ENCODE measurements around the gene GNRH2.
A peak's percentile ranks its signal among the peaks of the same experiment; 100 is the strongest.

GNRH2 gene, protein sequence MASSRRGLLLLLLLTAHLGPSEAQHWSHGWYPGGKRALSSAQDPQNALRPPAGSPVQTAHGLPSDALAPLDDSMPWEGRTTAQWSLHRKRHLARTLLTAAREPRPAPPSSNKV

DNA sequence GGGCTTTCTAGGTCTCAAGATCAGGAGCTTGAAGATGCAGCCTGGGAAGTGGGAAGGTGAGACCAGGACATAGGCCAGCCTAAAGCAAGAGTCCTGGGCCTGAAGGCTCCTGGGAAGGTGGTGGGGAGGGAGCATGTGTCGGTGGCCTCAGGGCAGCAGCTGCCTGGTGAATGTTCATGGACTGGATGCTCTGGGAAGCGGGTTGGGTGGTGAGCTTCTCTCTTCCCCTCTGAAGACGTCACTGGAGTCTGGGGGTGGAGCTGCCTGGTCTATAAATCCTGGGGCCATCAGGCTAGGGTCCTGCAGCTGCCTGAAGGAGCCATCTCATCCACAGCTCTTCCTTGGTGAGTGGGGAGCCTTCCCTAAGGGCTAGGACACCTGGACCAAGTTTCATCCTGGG lies at the start of gene GNRH2:
TSS of gene GNRH2 (plus strand) at position 301 of the 400 bp plus-strand sequence. CDS start 793 bp downstream, outside the sequence.
- no peak within 1 kb of the TSS for H3K4me3 ChIP-seq (ENCODE audit: control insufficient read depth, low read depth, low read length)
- DNase-seq (ENCODE audit: low read depth): no peak
- TF ChIP-seq, protein P1, sequence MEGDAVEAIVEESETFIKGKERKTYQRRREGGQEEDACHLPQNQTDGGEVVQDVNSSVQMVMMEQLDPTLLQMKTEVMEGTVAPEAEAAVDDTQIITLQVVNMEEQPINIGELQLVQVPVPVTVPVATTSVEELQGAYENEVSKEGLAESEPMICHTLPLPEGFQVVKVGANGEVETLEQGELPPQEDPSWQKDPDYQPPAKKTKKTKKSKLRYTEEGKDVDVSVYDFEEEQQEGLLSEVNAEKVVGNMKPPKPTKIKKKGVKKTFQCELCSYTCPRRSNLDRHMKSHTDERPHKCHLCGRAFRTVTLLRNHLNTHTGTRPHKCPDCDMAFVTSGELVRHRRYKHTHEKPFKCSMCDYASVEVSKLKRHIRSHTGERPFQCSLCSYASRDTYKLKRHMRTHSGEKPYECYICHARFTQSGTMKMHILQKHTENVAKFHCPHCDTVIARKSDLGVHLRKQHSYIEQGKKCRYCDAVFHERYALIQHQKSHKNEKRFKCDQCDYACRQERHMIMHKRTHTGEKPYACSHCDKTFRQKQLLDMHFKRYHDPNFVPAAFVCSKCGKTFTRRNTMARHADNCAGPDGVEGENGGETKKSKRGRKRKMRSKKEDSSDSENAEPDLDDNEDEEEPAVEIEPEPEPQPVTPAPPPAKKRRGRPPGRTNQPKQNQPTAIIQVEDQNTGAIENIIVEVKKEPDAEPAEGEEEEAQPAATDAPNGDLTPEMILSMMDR (conservative IDR thresholded peaks at IDR 0.05; ENCODE audit: control insufficient read depth, insufficient read depth, low read depth, low read length): no peak

DNA sequence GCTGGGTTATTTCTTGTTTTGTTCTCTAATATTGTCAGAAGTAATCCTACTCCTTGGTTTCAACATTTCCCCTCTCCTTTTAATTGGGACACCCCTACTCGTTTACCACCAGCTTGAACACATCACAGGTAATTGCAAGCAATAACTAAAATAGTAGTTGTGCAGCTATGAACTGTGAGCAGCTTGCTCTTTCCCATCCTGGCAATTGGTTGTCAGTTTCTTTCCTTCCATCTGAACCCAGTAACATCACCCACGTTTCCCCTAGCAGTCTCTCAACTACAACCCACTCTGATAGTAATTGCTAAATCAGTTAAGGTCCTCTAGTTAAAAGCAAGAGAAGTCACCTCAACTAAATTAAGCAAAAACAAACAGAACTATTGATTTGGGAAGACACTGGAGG lies 47.6 kb upstream of the GNRH2 start:
- TF ChIP-seq, protein P1 (conservative IDR thresholded peaks at IDR 0.05; ENCODE audit: control insufficient read depth, insufficient read depth, low read depth, low read length): no peak
- no peak for DNase-seq (ENCODE audit: low read depth)
- no peak overlapping the region for H3K4me3 ChIP-seq (ENCODE audit: control insufficient read depth, low read depth, low read length)

DNA sequence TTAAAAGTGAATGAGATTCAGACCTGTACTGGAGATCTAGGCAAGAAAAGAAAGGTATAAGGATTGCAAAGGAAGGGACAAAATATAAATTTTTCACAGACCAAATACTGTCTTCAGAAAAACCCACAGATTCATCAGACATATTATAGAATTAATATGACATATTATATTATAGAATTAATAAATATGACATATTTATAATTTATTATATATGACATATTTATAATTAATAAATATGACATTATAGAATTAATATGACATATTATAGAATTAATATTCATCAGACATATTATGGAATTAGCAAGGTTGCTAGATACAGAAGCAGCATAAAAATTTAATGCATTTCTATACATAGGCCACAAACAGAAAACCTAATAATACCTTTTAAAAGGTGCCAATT lies 44.7 kb upstream of the GNRH2 start:
- TF ChIP-seq, protein P1 (conservative IDR thresholded peaks at IDR 0.05; ENCODE audit: control insufficient read depth, insufficient read depth, low read depth, low read length): no peak
- no peak overlapping the region for H3K4me3 ChIP-seq (ENCODE audit: control insufficient read depth, low read depth, low read length)
- DNase-seq (ENCODE audit: low read depth): no peak

DNA sequence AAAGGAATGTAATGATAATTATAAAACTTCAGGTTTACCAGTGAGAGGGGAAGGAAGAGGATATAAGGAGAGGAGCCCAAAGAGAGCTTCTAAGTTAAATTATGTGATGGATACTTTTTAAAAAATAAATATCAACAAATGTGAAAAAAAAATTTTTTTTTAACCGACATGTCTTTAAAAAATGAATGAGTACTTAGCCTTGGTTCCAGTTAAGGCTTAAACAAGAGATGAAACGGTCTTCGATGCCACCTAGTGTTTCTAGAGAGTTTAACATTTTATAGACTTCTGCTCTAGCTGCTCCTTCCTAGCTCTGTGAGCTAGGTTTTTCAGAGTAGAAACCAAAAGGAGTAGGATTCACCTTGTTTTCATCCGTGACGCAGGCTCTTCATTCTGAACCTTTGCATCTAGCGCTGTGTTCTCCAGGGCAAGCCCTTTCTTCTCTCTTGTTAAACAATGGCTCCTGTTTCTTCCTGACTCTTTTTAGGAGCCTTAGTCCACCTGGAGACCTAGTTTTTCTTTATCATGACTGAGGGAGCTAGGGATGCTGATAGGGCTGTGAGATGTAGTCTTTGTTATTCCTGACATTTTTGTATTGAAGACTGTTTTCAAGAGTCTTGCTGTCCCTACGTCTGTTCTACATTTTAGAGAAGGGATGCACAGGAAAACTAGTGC lies 42.4 kb upstream of the GNRH2 start:
- TF ChIP-seq, protein P1 (conservative IDR thresholded peaks at IDR 0.05; ENCODE audit: control insufficient read depth, insufficient read depth, low read depth, low read length): peak; percentile 65
- peak; percentile 80 for DNase-seq (ENCODE audit: low read depth)
- no peak overlapping the region for H3K4me3 ChIP-seq (ENCODE audit: control insufficient read depth, low read depth, low read length)

DNA sequence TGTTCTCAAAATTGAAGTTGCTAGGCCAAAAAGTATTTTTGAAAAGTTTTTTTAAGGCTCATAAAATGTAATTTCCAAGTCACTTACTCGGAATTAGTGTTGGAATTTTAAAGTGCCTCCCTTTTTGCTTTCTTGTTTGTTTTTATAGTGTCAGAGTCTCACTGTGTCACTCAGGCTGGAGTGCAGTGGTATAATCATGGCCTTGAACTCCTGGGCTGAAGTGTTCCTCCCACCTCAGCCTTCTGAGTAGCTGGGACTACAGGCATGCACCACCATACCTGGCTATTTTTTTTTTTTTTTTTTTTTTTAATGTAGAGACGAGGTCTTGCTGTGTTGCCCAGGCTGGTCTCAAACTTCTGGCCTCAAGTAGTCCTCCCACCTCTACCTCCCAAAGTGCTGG lies 40.0 kb upstream of the GNRH2 start:
- DNase-seq (ENCODE audit: low read depth): no peak
- TF ChIP-seq, protein P1 (conservative IDR thresholded peaks at IDR 0.05; ENCODE audit: control insufficient read depth, insufficient read depth, low read depth, low read length): no peak
- H3K4me3 ChIP-seq (ENCODE audit: control insufficient read depth, low read depth, low read length): no peak overlapping the region

DNA sequence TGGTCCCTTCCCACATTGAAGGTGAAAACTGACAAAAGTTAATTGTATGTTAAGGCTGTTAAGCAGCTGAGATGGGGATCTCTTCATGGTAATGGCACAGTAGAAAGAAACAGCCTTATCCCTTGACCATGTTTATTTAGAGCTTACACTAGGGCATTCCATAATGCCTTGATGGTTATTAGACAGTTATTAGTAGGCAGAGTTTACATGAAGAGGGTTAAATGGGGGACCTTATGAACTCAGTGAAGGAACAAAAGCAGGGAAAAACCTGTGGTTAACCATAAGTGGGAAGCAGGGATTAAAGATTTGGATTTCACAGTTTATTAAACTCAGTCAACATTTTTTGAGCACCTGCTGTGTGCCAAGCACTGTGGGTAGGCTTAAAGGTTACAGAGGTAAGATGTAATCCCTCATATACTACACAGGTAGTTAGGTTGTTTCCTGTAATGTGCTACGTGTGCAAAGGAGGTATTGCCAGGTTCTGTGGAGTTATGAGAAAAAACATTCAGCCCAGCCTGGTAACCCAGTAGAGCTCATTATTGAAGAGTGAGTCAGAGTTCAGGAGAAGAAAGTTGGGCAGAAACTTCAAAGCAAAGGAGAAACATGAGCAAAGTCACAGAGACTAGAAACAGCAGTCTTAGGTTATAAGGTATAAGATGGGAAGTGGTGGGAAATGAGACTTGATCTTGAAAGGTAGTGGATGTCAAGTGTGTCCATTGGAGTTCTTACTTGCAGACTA lies 32.3 kb upstream of the GNRH2 start:
- TF ChIP-seq, protein P1 (conservative IDR thresholded peaks at IDR 0.05; ENCODE audit: control insufficient read depth, insufficient read depth, low read depth, low read length): no peak
- H3K4me3 ChIP-seq (ENCODE audit: control insufficient read depth, low read depth, low read length): no peak overlapping the region
- DNase-seq (ENCODE audit: low read depth): peak; percentile 37

Measured in fibroblast of mammary gland (primary cell).